Trophoblast cell (in vitro differentiated cells and primary cell): Measurements from ENCODE around the gene TNK2.

ENCODE experiments used
- DNase-seq, 2 donors: peaks; one replicate each; pipeline ENCODE4 v3.0.0-alpha.2; 2016
- H2AFZ ChIP-seq: 2 replicates; pipeline ENCODE4 v1.6.1; 2013; ENCODE audit warnings: low read length, moderate library complexity, mild to moderate bottlenecking; ENCODE audit not compliant: insufficient read depth, poor library complexity
- H2AK5ac ChIP-seq: 2 replicates; pipeline ENCODE4 v1.6.1; 2013; ENCODE audit warnings: mild to moderate bottlenecking, low read length
- H2BK120ac ChIP-seq: 2 replicates; pipeline ENCODE4 v1.6.1; 2013; ENCODE audit warnings: low read length, mild to moderate bottlenecking, moderate library complexity; ENCODE audit not compliant: insufficient read depth, poor library complexity
- H2BK12ac ChIP-seq: 2 replicates; pipeline ENCODE4 v1.6.1; 2013; ENCODE audit warnings: mild to moderate bottlenecking, low read length, moderate library complexity
- H2BK5ac ChIP-seq: 2 replicates; pipeline ENCODE4 v1.6.1; 2013; ENCODE audit warnings: low read length, low read depth, moderate library complexity, mild to moderate bottlenecking; ENCODE audit not compliant: poor library complexity
- H3K14ac ChIP-seq: 2 replicates; pipeline ENCODE4 v1.6.1; 2013; ENCODE audit warnings: mild to moderate bottlenecking, low read length
- H3K18ac ChIP-seq: 2 replicates; pipeline ENCODE4 v1.6.1; 2013; ENCODE audit warnings: mild to moderate bottlenecking, low read length
- H3K23ac ChIP-seq: 2 replicates; pipeline ENCODE4 v1.6.1; 2013; ENCODE audit warnings: low read length
- H3K27ac ChIP-seq: 2 replicates; pipeline ENCODE4 v1.5.1; 2013; ENCODE audit warnings: low read depth, mild to moderate bottlenecking, inconsistent platforms, low read length, moderate library complexity
- H3K27me3 ChIP-seq: 2 replicates; pipeline ENCODE4 v1.6.1; 2013; ENCODE audit warnings: inconsistent platforms, mild to moderate bottlenecking, low read length, moderate library complexity; ENCODE audit not compliant: insufficient read depth
- H3K36me3 ChIP-seq, 2 experiments: 1 replicate in 1 of 2; 2 replicates in 1 of 2; pipeline ENCODE4 v1.6.1; 2013; ENCODE audit warnings: low read length in 2 of 2, mild to moderate bottlenecking in 2 of 2, moderate library complexity in 1 of 2; ENCODE audit not compliant: insufficient read depth in 2 of 2, control insufficient read depth in 1 of 2
- H3K4ac ChIP-seq: 2 replicates; pipeline ENCODE4 v1.6.1; 2013; ENCODE audit warnings: low read depth, mild to moderate bottlenecking, low read length, moderate library complexity
- H3K4me1 ChIP-seq, 2 experiments: 1 replicate in 1 of 2; 2 replicates in 1 of 2; pipeline ENCODE4 v1.6.1; 2013; ENCODE audit warnings: low read length in 2 of 2, mild to moderate bottlenecking in 2 of 2, moderate library complexity in 1 of 2; ENCODE audit not compliant: insufficient read depth in 2 of 2, control insufficient read depth in 1 of 2
- H3K4me2 ChIP-seq: 2 replicates; pipeline ENCODE4 v1.6.1; 2013; ENCODE audit warnings: inconsistent platforms, mild to moderate bottlenecking, low read length, moderate library complexity
- H3K4me3 ChIP-seq: 2 replicates; pipeline ENCODE4 v1.5.1; 2013; ENCODE audit warnings: mild to moderate bottlenecking, low read depth, low read length, inconsistent platforms
- H3K79me1 ChIP-seq: one replicate; pipeline ENCODE4 v1.6.1; 2013; ENCODE audit warnings: low read length
- H3K79me2 ChIP-seq: 2 replicates; pipeline ENCODE4 v1.6.1; 2013; ENCODE audit warnings: low read length, mild to moderate bottlenecking; ENCODE audit not compliant: control insufficient read depth, insufficient read depth, poor library complexity
- H3K9ac ChIP-seq: 2 replicates; pipeline ENCODE4 v1.6.1; 2013; ENCODE audit warnings: mild to moderate bottlenecking, low read length
- H3K9me3 ChIP-seq: 2 replicates; pipeline ENCODE4 v1.6.1; 2013; ENCODE audit warnings: low read depth, mild to moderate bottlenecking, control low read depth, inconsistent platforms, low read length; ENCODE audit not compliant: insufficient read depth
- H4K12ac ChIP-seq: 2 replicates; pipeline ENCODE4 v1.6.1; 2013; ENCODE audit warnings: low read depth, mild to moderate bottlenecking, low read length, moderate library complexity
- H4K8ac ChIP-seq: 2 replicates; pipeline ENCODE4 v1.6.1; 2013; ENCODE audit warnings: low read depth, mild to moderate bottlenecking, low read length, moderate library complexity
- H4K91ac ChIP-seq: one replicate; pipeline ENCODE4 v1.6.1; 2013; ENCODE audit warnings: low read depth, mild to moderate bottlenecking, low read length, moderate library complexity
- WGBS: extraction: QIAGEN DNeasy Blood & Tissue Kit; methylation state at CpG from one replicate; pipeline ENCODE4 v1.1.7; 2013; ENCODE audit warnings: missing lambda C conversion rate; ENCODE audit not compliant: insufficient read length, insufficient coverage; ENCODE audit errors: extremely low coverage; 5-methylcytosine and 5-hydroxymethylcytosine counted together

The TNK2 gene

GRCh38 chr3:195877136-195877715, 31.1 kb downstream of the TNK2 start:
- no peak overlapping the region for H3K23ac ChIP-seq
- no peak overlapping the region for H2AFZ ChIP-seq
- H3K27me3 ChIP-seq: no peaks in the 10 kb centered on the region
- H4K8ac ChIP-seq: no peak overlapping the region
- peaks cover 53 to 57% of the 10 kb centered on the region in 2 experiments for H3K36me3 ChIP-seq
- H3K4ac ChIP-seq: no peak overlapping the region
- H3K79me2 ChIP-seq: no peaks in the 10 kb centered on the region
- DNase-seq: no peak
- no CpG with 5 or more reads among the region's 10 CpGs for WGBS
- H3K14ac ChIP-seq: no peak overlapping the region
- H3K4me1 ChIP-seq: peaks cover 22 to 24% of the 10 kb centered on the region in 2 experiments
- no peak overlapping the region for H3K27ac ChIP-seq
- H2BK5ac ChIP-seq: no peak overlapping the region
- H2BK12ac ChIP-seq: no peak overlapping the region
- H3K4me3 ChIP-seq: no peak overlapping the region
- H2BK120ac ChIP-seq: no peak overlapping the region
- no peak overlapping the region for H2AK5ac ChIP-seq
- H3K9me3 ChIP-seq: no peaks in the 10 kb centered on the region
- no peak overlapping the region for H3K18ac ChIP-seq
- no peak overlapping the region for H3K9ac ChIP-seq
- H3K4me2 ChIP-seq: no peak overlapping the region
- no peak overlapping the region for H4K91ac ChIP-seq
- H3K79me1 ChIP-seq: no peaks in the 10 kb centered on the region
- H4K12ac ChIP-seq: no peak overlapping the region

DNA sequence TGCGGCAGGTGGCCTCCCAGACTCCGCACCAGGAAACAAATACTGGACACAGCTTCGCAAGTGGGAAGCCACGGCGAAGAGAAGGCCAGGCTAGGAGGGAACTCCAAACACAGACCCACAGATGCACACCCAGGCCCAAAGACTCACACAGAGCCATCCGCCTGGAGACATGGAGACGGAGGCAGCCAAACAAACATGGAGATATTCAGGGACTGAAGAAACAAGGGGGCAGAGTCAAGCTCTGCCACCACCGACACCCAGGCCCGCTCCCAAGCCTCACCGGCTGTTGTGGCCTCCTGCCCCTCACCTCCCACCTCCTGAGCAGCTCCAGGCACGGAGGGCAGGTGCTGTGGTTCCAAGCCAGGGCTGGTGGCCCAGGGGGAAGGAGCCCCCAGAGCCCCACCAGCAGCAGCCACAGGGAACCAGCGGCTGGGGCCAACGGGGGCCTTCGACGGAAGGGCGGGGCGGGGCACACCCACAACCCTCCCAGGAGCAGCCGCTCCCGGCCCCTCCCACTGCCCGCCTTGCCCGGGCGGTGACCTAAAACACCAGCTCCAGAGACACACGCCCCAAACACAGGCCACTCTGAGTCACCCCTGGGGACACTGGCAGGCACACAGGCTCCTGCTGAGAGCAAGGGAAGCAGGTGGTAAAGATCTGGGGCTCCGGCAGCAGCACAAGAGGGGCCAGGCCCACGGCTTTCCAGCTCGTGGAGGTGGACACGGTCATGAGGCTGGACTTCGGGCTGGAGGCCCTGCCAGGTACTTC, 31.9 kb downstream of the TNK2 start:
- Histone ChIP-seq H3K9ac (no peak overlapping the region), H3K4me2 (no peak overlapping the region), H3K27ac (no peak overlapping the region), H3K9me3 (no peaks in the 10 kb centered on the region), H3K79me1 (no peaks in the 10 kb centered on the region), H4K12ac (no peak overlapping the region), H3K14ac (no peak overlapping the region), H2BK12ac (no peak overlapping the region), H3K27me3 (no peaks in the 10 kb centered on the region), H4K91ac (no peak overlapping the region), H2AFZ (no peak overlapping the region), H3K23ac (no peak overlapping the region), H2BK120ac (no peak overlapping the region), H2AK5ac (no peak overlapping the region), H3K4me1 (peaks cover 22 to 24% of the 10 kb centered on the region in 2 experiments), H3K79me2 (no peaks in the 10 kb centered on the region), H4K8ac (no peak overlapping the region), H3K4ac (no peak overlapping the region), H3K4me3 (no peak overlapping the region), H2BK5ac (no peak overlapping the region), H3K36me3 (peaks cover 52 to 53% of the 10 kb centered on the region in 2 experiments), H3K18ac (no peak overlapping the region)
- DNase-seq: no peak
- WGBS: no CpG with 5 or more reads among the region's 28 CpGs

- H2AFZ ChIP-seq: no peak overlapping the region
- no peak overlapping the region for H3K27ac ChIP-seq
- H4K8ac ChIP-seq: no peak overlapping the region
- H3K36me3 ChIP-seq: peaks cover 60% of the 10 kb centered on the region in 2 experiments
- no peak overlapping the region for H3K23ac ChIP-seq
- no peak overlapping the region for H2AK5ac ChIP-seq
- no peak overlapping the region for H2BK12ac ChIP-seq
- WGBS: no CpG with 5 or more reads among the region's 35 CpGs
- H3K18ac ChIP-seq: no peak overlapping the region
- H3K79me1 ChIP-seq: no peaks in the 10 kb centered on the region
- no peak overlapping the region for H3K4ac ChIP-seq
- H3K14ac ChIP-seq: no peak overlapping the region
- H4K12ac ChIP-seq: no peak overlapping the region
- H2BK120ac ChIP-seq: no peak overlapping the region
- H3K9ac ChIP-seq: no peak overlapping the region
- no peak for DNase-seq
- H3K9me3 ChIP-seq: no peaks in the 10 kb centered on the region
- H3K4me3 ChIP-seq: no peak overlapping the region
- no peak overlapping the region for H4K91ac ChIP-seq
- no peak overlapping the region for H3K4me2 ChIP-seq
- H3K79me2 ChIP-seq: no peaks in the 10 kb centered on the region
- H3K27me3 ChIP-seq: no peaks in the 10 kb centered on the region
- peaks cover 22 to 24% of the 10 kb centered on the region in 2 experiments for H3K4me1 ChIP-seq
- H2BK5ac ChIP-seq: no peak overlapping the region
Measured at GRCh38 chr3:195875482-195876236, 32.7 kb downstream of the TNK2 start.

GRCh38 chr3:195873971-195874370, 34.4 kb downstream of the TNK2 start:
- H3K79me1 ChIP-seq: no peaks in the 10 kb centered on the region
- no peak overlapping the region for H2AK5ac ChIP-seq
- H2BK5ac ChIP-seq: peak overlapping the region; percentile 12
- DNase-seq: no peak
- no peak overlapping the region for H3K23ac ChIP-seq
- no peaks in the 10 kb centered on the region for H3K27me3 ChIP-seq
- no peak overlapping the region for H3K4me3 ChIP-seq
- H3K9me3 ChIP-seq: no peaks in the 10 kb centered on the region
- no peak overlapping the region for H3K9ac ChIP-seq
- H3K79me2 ChIP-seq: no peaks in the 10 kb centered on the region
- peak overlapping the region; percentile 2 for H3K18ac ChIP-seq
- WGBS: no CpG with 5 or more reads among the region's 26 CpGs
- no peak overlapping the region for H2BK12ac ChIP-seq
- peaks cover 11 to 18% of the 10 kb centered on the region in 2 experiments for H3K4me1 ChIP-seq
- H2AFZ ChIP-seq: no peak overlapping the region
- peaks cover 65 to 67% of the 10 kb centered on the region in 2 experiments for H3K36me3 ChIP-seq
- H4K12ac ChIP-seq: no peak overlapping the region
- no peak overlapping the region for H3K4ac ChIP-seq
- H2BK120ac ChIP-seq: no peak overlapping the region
- H3K14ac ChIP-seq: no peak overlapping the region
- no peak overlapping the region for H4K91ac ChIP-seq
- no peak overlapping the region for H4K8ac ChIP-seq
- H3K4me2 ChIP-seq: no peak overlapping the region
- peak overlapping the region; percentile 38 for H3K27ac ChIP-seq
